Natural killer cell (primary cell): ENCODE results near the gene VMP1. TPM values are rescaled to one million over a fixed set of nuclear protein-coding genes. Genes with fewer than 3 reads are reported as not detected.

ENCODE experiments used
- ATAC-seq, 3 donors: fragments of 150-1000 bp in 2 of 3; fragments of 200-7000 bp in 1 of 3; cut with Tn5 transposase; 1 replicate in 1 of 3; 2 replicates in 2 of 3; pipeline ENCODE4 v1.10.0; 2021; ENCODE audit warnings: mild to moderate bottlenecking in 2 of 3, moderate library complexity in 2 of 3
- DNase-seq, 2 donors: peaks; one replicate each; pipeline versions ENCODE4 v3.0.0 to v3.0.0-alpha.2; 2013 to 2021; ENCODE audit warnings: mixed read lengths in 1 of 2
- H3K27ac ChIP-seq: one replicate; pipeline ENCODE4 v1.5.1; 2013; ENCODE audit warnings: mild to moderate bottlenecking, low read length
- H3K27me3 ChIP-seq: one replicate; pipeline ENCODE4 v1.6.1; 2013; ENCODE audit warnings: low read length; ENCODE audit not compliant: control insufficient read depth, insufficient read depth
- H3K36me3 ChIP-seq: one replicate; pipeline ENCODE4 v1.6.1; 2013; ENCODE audit warnings: low read length; ENCODE audit not compliant: control insufficient read depth, insufficient read depth
- H3K4me1 ChIP-seq: one replicate; pipeline ENCODE4 v1.6.1; 2013; ENCODE audit warnings: low read length; ENCODE audit not compliant: control insufficient read depth, insufficient read depth
- H3K4me3 ChIP-seq: one replicate; pipeline ENCODE4 v1.5.1; 2013; ENCODE audit warnings: low read length
- H3K9me3 ChIP-seq: one replicate; pipeline ENCODE4 v1.6.1; 2013; ENCODE audit warnings: low read length; ENCODE audit not compliant: control insufficient read depth, insufficient read depth
- H3K27ac Mint-ChIP-seq, 2 donors: one replicate each; pipeline ENCODE4 v1.8.0; 2022; ENCODE audit warnings: mild to moderate bottlenecking in 2 of 2, mixed read lengths in 2 of 2, moderate library complexity in 1 of 2
- H3K27me3 Mint-ChIP-seq, 2 donors: one replicate each; pipeline ENCODE4 v1.8.0; 2022; ENCODE audit warnings: low read depth in 2 of 2, mixed read lengths in 2 of 2
- H3K36me3 Mint-ChIP-seq: one replicate; pipeline ENCODE4 v1.8.0; 2022; ENCODE audit warnings: mixed read lengths
- H3K4me1 Mint-ChIP-seq, 2 donors: one replicate each; pipeline ENCODE4 v1.8.0; 2022; ENCODE audit warnings: mixed read lengths in 2 of 2
- H3K4me3 Mint-ChIP-seq: one replicate; pipeline ENCODE4 v1.8.0; 2022; ENCODE audit warnings: mild to moderate bottlenecking, moderate library complexity, mixed read lengths
- H3K9me3 Mint-ChIP-seq, 2 donors: one replicate each; pipeline ENCODE4 v1.8.0; 2022; ENCODE audit warnings: mixed read lengths in 2 of 2
- WGBS: methylation state at CpG from one replicate; pipeline ENCODE4 v1.1.7; 2013; ENCODE audit warnings: missing lambda C conversion rate; ENCODE audit not compliant: insufficient coverage; 5-methylcytosine and 5-hydroxymethylcytosine counted together
- intact Hi-C: fragments of 100-400 bp; cut with micrococcal nuclease; formaldehyde crosslinking; loops from one replicate; pipeline ENCODE4 v1.14.2; 2022
- total RNA-seq, 4 donors: library from RNA; stranded (reverse); fragments of 120-200 nt in 1 of 4; gene quantifications; one replicate each; pipeline versions ENCODE4 v1.2.3 to v1.2.4, GENCODE V29; 2013 to 2022
- TF ChIP-seq, protein P1 (sequence below): fragments of 200-600 bp; IDR thresholded peaks from one replicate; pipeline ENCODE4 v1.8.0; 2022; ENCODE audit warnings: antibody characterized with exemption

The VMP1 gene
- total RNA-seq, 3 donors from 2014 or later (not counting 1 experiment from before 2014, with no cell fraction given) = 136 to 175 (median 162) TPM

DNA sequence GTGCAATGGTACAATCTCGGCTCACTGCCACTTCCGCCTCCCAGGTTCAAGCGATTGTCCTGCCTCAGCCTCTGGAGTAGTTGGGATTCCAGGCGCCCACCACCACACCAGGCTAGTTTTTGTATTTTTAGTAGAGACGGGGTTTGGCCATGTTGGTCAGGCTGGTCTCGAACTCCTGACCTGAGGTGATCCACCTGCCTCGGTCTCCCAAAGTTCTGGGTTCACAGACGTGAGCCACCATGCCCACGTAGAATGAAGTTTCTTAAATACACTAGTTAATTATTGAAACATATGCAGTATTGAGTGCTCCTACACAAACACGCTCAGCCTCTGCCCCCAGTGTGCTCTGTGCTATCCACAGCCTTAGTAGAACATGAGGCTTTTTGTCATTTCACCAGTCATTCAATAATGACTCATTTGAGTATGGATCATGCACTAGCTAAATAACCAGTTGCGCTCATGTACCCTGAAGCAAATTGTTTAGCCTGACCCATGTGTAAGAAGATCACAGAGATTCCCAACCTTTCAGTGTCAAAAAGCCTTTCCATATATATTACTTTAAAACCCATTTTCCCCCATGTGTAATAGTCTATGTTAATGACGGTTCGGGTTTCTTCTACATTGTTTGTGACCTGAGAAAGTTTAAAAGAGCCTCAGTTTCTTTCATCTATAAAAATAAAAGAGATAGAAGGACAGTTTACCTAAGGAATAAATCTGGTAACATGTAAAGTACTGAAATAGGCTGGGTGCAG lies 135.6 kb downstream of the VMP1 start:
- intact Hi-C loops = no loop called here
- peaks cover 35 to 38% of the 10 kb centered on the region in 2 donors for H3K4me1 Mint-ChIP-seq
- WGBS = 62% methylated on average over 8 of the region's 13 CpGs

DNA sequence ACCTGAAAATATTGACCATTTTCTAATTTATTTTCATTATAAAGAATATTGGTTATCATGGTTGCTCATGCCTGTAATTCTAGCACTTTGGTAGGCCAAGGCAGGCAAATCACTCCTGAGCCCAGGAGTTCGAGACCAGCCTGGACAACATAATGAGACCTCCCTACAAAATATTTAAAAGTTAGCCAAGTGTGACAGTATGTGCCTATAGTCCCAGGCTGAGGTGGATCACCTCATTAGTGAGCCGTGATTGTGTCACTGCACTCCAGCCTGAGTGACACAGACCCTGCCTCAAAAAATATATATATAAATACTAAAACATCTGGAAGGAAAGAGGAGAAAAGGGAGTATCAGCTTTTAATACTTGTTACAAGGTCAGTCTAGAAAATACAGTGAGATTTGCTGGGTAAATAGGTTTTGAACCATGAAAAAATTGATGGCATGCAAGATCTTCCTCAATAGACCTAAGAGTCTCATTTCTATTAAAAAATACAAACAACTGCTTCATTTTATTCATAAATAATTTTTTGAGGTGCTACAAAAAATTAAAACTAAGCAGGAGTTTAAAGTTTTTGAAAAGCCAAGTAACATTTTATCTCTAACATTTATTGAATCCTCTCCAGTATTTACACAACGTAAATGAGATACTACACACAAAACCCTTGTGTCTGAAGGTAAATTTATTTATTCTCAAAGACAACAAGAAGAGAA lies 137.6 kb downstream of the VMP1 start:
- no peaks in the 10 kb centered on the region for H3K27me3 Mint-ChIP-seq
- H3K9me3 Mint-ChIP-seq = no peaks in the 10 kb centered on the region
- no peak overlapping the region for H3K4me3 Mint-ChIP-seq
- Histone ChIP-seq H3K9me3 (no peaks in the 10 kb centered on the region), H3K4me1 (peaks cover 31% of the 10 kb centered on the region), H3K27ac (no peak overlapping the region), H3K36me3 (peaks cover 2% of the 10 kb centered on the region), H3K4me3 (no peak overlapping the region), H3K27me3 (no peaks in the 10 kb centered on the region)
- intact Hi-C loops = no loop called here
- H3K4me1 Mint-ChIP-seq = peaks cover 23 to 28% of the 10 kb centered on the region in 2 donors
- DNase-seq = no peak
- peaks cover 14% of the 10 kb centered on the region for H3K36me3 Mint-ChIP-seq
- TF ChIP-seq, protein P1, sequence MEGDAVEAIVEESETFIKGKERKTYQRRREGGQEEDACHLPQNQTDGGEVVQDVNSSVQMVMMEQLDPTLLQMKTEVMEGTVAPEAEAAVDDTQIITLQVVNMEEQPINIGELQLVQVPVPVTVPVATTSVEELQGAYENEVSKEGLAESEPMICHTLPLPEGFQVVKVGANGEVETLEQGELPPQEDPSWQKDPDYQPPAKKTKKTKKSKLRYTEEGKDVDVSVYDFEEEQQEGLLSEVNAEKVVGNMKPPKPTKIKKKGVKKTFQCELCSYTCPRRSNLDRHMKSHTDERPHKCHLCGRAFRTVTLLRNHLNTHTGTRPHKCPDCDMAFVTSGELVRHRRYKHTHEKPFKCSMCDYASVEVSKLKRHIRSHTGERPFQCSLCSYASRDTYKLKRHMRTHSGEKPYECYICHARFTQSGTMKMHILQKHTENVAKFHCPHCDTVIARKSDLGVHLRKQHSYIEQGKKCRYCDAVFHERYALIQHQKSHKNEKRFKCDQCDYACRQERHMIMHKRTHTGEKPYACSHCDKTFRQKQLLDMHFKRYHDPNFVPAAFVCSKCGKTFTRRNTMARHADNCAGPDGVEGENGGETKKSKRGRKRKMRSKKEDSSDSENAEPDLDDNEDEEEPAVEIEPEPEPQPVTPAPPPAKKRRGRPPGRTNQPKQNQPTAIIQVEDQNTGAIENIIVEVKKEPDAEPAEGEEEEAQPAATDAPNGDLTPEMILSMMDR = no peak
- no peak for ATAC-seq
- peak overlapping the region in 1 of 2 donors; percentile 18 for H3K27ac Mint-ChIP-seq
- 94% methylated on average over 2 of the region's 3 CpGs for WGBS

More for the DNA sequence above, 135.6 kb downstream of the VMP1 start:
- Mint-ChIP-seq H3K36me3 (peaks cover 14% of the 10 kb centered on the region), H3K4me3 (no peak overlapping the region), H3K27ac (peak overlapping the region; percentile 21 to 62), H3K9me3 (no peaks in the 10 kb centered on the region), H3K27me3 (no peaks in the 10 kb centered on the region)
- Histone ChIP-seq H3K27ac (no peak overlapping the region), H3K9me3 (no peaks in the 10 kb centered on the region), H3K4me3 (no peak overlapping the region), H3K36me3 (peaks cover 9% of the 10 kb centered on the region), H3K27me3 (no peaks in the 10 kb centered on the region), H3K4me1 (peaks cover 26% of the 10 kb centered on the region)
- ATAC-seq (peak in 1 of 3 donors; percentile 39), DNase-seq (peak in 1 of 2 donors; percentile 61)
- TF ChIP-seq, protein P1 = no peak

DNA sequence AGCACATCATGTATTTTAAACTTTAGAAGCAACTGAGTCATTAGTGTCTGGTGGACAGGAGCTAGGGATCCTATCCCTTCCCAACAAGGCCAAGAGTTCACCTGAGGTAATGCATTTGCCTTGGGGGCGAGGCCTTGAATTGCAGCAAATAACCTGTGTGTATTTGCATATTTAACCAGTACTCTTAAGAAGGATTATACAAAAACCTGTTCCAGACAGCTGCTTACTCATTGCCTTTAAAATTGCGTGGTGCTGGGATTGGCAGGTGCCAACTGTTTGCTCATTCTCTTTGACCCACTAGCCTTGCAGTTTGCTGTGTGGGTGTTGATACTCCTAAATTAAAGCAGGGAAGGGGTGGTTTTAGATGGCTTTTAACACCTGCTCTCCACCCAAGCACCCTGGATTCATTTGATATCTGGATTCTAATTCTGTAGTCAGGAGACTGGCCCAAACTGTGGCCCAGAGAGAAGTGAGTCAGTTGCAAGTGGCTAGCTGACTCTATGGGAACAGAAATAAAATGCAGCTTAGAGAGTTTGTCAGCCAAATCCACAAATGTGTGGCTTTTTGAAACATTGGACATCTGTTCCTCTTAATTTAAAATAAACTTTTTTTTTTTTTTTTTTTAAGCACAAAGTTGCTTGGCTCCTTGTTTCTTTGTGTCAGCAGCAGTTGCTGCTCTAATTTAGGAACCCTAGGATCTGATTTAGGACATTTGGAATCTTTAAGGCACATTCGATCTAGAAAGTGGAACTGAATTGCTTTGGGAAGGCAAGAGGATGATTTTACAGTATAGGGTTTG lies 138.3 kb downstream of the VMP1 start:
- intact Hi-C loops = no loop called here

More for the DNA sequence above, 138.3 kb downstream of the VMP1 start:
- Mint-ChIP-seq H3K9me3 (no peaks in the 10 kb centered on the region), H3K27ac (peak overlapping the region; percentile 18 to 58), H3K27me3 (no peaks in the 10 kb centered on the region), H3K36me3 (peaks cover 8% of the 10 kb centered on the region), H3K4me3 (no peak overlapping the region), H3K4me1 (peaks cover 15 to 21% of the 10 kb centered on the region in 2 donors)
- DNase-seq (no peak), ATAC-seq (peak in 1 of 3 donors; percentile 40)
- H3K27me3 ChIP-seq = no peaks in the 10 kb centered on the region
- TF ChIP-seq, protein P1 = no peak
- WGBS = 39% methylated on average over 3 of the region's 3 CpGs
- no peaks in the 10 kb centered on the region for H3K36me3 ChIP-seq
- H3K4me3 ChIP-seq = no peak overlapping the region
- peaks cover 31% of the 10 kb centered on the region for H3K4me1 ChIP-seq
- no peaks in the 10 kb centered on the region for H3K9me3 ChIP-seq
- peak overlapping the region; percentile 44 for H3K27ac ChIP-seq
